GM19324 (cell line): ENCODE measurements around the gene CCDC158.

Experiments used
- ATAC-seq: cut with Tn5 transposase; IDR thresholded peaks from one replicate; pipeline ENCODE4 v1.9.1; 2021; ENCODE audit warnings: mild to moderate bottlenecking, moderate library complexity; ENCODE audit not compliant: unreplicated experiment, low FRiP score

Gene CCDC158

GRCh38 chr4:76315267-76315918 is 105.5 kb downstream of the CCDC158 start:
- no peak for ATAC-seq

- no peak for ATAC-seq
These were observed 107.4 kb downstream of the CCDC158 start for GRCh38 chr4:76313547-76313946.

GRCh38 chr4:76312457-76312856 is 108.5 kb downstream of the CCDC158 start:
- no peak for ATAC-seq

GRCh38 chr4:76311896-76312331 is 109.0 kb downstream of the CCDC158 start:
- ATAC-seq: no peak

GRCh38 chr4:76310683-76311082 is 110.3 kb downstream of the CCDC158 start:
- ATAC-seq: no peak

GRCh38 chr4:76309939-76310550 is 110.9 kb downstream of the CCDC158 start:
- ATAC-seq: no peak

- no peak for ATAC-seq
These were observed 112.4 kb downstream of the CCDC158 start for GRCh38 chr4:76308548-76308947.

GRCh38 chr4:76307660-76308014 is 113.3 kb downstream of the CCDC158 start:
- no peak for ATAC-seq

- no peak for ATAC-seq
These were observed 113.9 kb downstream of the CCDC158 start for GRCh38 chr4:76306882-76307659.

- ATAC-seq: no peak
These were observed 114.7 kb downstream of the CCDC158 start, which contains the start of gene STBD1 for GRCh38 chr4:76305971-76306881. STBD1 (plus strand) TSS chr4:76306733; CDS start chr4:76306770, 37 bp downstream.

GRCh38 chr4:76305033-76305687 is 115.8 kb downstream of the CCDC158 start:
- ATAC-seq: no peak

GRCh38 chr4:76302826-76303438 is 118.0 kb downstream of the CCDC158 start:
- no peak for ATAC-seq

- ATAC-seq: no peak
These were observed 119.2 kb downstream of the CCDC158 start for GRCh38 chr4:76301775-76302162.

GRCh38 chr4:76301068-76301774 is 119.7 kb downstream of the CCDC158 start:
- ATAC-seq: peak; percentile 100

- ATAC-seq: no peak
These were observed 120.9 kb downstream of the CCDC158 start for GRCh38 chr4:76300012-76300411.

- ATAC-seq: no peak
These were observed 122.7 kb downstream of the CCDC158 start for GRCh38 chr4:76298227-76298626.

GRCh38 chr4:76296286-76296820 is 124.6 kb downstream of the CCDC158 start:
- ATAC-seq: no peak

GRCh38 chr4:76293772-76294171 is 127.2 kb downstream of the CCDC158 start:
- ATAC-seq: no peak

GRCh38 chr4:76292730-76293129 is 128.2 kb downstream of the CCDC158 start:
- ATAC-seq: no peak
